Suprapubic skin (tissue), 4 donors: ENCODE results near the gene BCAS4.

ENCODE experiments used
- EP300 ChIP-seq: sonication (generic); formaldehyde crosslinking; IDR thresholded peaks from one replicate; pipeline ENCODE4 v1.6.1; 2017; ENCODE audit warnings: antibody characterized with exemption
- POLR2A ChIP-seq, 2 donors: fragments of 450-650 bp; IDR thresholded peaks; one replicate each; pipeline ENCODE4 v1.6.1; 2017; ENCODE audit warnings: antibody characterized with exemption in 2 of 2, mild to moderate bottlenecking in 2 of 2, moderate library complexity in 2 of 2
- POLR2AphosphoS5 ChIP-seq, 3 donors: sonication (generic); formaldehyde crosslinking; IDR thresholded peaks; one replicate each; pipeline ENCODE4 v1.6.1; 2017; ENCODE audit warnings: antibody characterized with exemption in 3 of 3
- TF ChIP-seq, protein P1 (sequence below), 2 donors: fragments of 200-600 bp in 1 of 2; fragments of 450-650 bp in 1 of 2; sonication (generic) in 1 of 2; IDR thresholded peaks; one replicate each; pipeline ENCODE4 v1.5.1; 2016 to 2019; ENCODE audit warnings: antibody characterized with exemption in 2 of 2, mild to moderate bottlenecking in 1 of 2, moderate library complexity in 1 of 2

- TF ChIP-seq, protein P1, sequence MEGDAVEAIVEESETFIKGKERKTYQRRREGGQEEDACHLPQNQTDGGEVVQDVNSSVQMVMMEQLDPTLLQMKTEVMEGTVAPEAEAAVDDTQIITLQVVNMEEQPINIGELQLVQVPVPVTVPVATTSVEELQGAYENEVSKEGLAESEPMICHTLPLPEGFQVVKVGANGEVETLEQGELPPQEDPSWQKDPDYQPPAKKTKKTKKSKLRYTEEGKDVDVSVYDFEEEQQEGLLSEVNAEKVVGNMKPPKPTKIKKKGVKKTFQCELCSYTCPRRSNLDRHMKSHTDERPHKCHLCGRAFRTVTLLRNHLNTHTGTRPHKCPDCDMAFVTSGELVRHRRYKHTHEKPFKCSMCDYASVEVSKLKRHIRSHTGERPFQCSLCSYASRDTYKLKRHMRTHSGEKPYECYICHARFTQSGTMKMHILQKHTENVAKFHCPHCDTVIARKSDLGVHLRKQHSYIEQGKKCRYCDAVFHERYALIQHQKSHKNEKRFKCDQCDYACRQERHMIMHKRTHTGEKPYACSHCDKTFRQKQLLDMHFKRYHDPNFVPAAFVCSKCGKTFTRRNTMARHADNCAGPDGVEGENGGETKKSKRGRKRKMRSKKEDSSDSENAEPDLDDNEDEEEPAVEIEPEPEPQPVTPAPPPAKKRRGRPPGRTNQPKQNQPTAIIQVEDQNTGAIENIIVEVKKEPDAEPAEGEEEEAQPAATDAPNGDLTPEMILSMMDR (IDR thresholded peaks at IDR 0.05) = no peak
- TF ChIP-seq POLR2A (IDR thresholded peaks at IDR 0.05) (no peak), EP300 (no peak), POLR2AphosphoS5 (IDR thresholded peaks at IDR 0.05) (no peak)
Measured at GRCh38 chr20:50759678-50760077, 35.2 kb upstream of the BCAS4 start.
